HG03060 (cell line): Measurements from ENCODE around the gene GPAM.
"Not testable (repeated sequence)": the region's sequence is repeated elsewhere in the genome, so short reads cannot be mapped to it uniquely, and the experiment has no call there.

ENCODE experiments used
- ATAC-seq: cut with Tn5 transposase; IDR thresholded peaks from one replicate; pipeline ENCODE4 v1.9.1; 2021; ENCODE audit warnings: low read depth, moderate number of reproducible peaks; ENCODE audit not compliant: unreplicated experiment

The GPAM gene, protein sequence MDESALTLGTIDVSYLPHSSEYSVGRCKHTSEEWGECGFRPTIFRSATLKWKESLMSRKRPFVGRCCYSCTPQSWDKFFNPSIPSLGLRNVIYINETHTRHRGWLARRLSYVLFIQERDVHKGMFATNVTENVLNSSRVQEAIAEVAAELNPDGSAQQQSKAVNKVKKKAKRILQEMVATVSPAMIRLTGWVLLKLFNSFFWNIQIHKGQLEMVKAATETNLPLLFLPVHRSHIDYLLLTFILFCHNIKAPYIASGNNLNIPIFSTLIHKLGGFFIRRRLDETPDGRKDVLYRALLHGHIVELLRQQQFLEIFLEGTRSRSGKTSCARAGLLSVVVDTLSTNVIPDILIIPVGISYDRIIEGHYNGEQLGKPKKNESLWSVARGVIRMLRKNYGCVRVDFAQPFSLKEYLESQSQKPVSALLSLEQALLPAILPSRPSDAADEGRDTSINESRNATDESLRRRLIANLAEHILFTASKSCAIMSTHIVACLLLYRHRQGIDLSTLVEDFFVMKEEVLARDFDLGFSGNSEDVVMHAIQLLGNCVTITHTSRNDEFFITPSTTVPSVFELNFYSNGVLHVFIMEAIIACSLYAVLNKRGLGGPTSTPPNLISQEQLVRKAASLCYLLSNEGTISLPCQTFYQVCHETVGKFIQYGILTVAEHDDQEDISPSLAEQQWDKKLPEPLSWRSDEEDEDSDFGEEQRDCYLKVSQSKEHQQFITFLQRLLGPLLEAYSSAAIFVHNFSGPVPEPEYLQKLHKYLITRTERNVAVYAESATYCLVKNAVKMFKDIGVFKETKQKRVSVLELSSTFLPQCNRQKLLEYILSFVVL

DNA sequence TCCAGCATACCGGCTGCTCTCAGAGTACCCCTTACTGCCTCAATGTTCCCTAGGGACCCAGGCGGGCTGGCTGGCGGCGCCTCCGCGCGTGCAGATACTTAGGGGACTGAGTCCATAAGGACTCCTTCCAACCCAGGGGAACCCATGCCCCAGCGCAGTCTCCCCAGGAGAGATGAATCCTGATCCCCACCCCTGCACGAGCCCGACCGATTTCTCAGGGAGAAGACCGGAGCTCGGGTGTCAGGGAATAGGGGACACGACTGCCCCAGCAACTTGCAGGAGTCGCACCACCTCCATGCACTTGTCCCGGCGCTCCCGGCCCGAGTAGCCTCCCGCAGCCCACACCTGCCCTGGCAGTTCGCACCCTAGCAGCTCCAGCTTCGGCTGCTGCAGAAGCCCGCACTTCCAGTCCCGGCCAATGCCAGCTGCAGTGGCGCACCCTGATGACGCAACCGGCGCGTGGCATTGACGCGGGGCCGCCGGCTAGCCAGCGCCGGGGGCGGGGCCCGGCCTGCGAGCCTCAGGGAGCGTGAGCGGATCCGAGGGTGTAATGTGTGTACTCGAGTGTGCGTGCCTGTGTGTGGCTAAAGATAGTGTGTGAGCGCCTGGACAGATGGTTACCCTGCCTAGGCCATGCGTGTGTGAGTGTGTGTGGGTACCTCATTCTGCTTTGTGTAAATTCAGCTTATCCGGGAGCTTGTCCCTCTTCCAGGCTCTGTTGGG lies at the start of gene GPAM:
Gene GPAM (minus strand): TSS at position 437 of the 723 bp plus-strand sequence. CDS start 1,981 bp downstream, outside the sequence.
- ATAC-seq: peak; percentile 80

DNA sequence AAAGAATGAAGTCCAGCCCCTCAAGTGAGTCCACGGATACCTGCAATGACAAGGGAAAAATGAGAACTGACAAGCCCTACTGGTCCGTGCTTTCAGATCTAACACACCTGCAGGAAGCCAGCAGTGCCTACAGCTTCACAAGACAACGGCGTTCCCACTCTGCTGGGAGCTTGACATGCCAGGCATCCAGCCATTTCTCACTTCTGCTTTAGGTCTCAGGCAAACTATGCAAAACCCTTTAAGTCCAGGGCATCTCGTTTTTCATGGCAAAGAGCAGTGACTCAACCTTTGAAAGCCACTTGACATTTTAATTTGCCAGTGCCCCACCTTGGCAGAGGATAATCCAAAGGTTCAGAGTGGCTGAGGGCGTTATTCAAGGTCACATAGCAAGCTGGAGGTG lies 49.1 kb upstream of the GPAM start:
- no peak for ATAC-seq

DNA sequence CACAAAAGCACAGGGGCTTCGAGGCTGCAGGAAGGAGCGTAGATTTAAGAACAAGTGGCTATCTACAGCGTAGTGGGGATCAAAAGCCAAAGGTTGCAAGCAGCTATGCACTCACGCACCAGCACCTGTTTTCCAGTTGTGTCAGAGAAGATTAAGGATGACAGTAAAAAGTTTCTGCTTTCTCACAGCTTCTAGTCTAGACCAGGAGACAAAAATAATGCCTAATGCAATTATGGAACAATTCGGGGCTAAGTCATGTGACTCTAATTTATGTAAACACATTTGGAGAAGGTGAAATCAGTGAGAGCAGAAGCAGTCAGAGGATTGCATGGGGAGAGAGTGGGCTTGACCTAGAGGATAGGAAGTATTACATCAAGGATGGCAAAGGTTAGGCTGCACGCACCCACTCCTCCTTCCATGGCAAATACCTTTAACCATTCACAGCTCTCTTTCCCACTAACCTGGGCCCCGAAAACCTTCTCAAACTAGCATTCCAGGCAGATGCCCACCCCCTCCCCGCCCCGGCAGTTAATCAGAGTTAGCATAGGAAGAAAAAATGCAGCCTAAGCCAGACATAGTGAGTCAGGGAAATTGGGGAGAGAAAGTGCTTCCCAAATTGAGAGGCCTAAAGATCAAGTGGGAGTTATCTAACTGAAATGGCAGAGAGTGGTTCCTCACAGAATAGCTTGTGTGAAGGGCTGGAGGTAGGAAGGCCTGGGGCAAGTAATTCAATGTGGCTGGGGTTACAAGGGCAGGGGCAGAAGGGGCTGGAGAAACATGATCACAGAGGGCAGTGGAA lies 48.2 kb upstream of the GPAM start:
- no peak for ATAC-seq

DNA sequence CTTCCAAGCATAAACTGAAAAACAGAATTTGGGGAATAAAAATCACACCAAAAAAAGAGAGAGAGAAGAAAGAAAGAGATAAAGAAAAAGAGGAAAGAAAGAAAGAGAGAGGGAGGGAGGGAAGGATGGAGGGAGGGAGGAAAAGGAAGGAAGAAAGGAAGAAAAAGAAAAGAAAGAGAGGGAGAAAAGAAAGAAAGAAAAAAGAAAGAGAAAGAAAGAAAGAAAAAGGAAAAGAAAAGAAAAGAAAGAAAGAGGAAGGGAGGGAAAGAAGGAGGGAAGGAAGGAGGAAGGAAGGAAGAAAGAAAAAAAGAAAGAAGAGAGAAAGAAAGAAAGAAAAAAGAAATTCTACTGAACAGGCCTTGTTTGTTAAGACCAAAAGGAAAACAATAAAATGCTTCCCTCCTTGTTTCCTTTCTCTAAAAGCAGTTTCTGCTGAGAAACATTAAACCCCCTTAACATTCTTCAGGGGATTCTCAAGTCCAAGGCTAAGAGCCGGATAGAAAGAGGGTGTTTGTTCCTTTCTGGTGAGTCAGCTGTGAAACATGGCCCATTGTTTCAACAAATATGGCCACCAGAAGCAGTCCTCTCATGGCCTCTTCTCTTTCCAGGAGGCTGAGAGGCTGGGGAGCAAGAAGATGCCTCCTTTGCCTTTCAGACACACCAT lies 46.9 kb upstream of the GPAM start:
- ATAC-seq: no peak

DNA sequence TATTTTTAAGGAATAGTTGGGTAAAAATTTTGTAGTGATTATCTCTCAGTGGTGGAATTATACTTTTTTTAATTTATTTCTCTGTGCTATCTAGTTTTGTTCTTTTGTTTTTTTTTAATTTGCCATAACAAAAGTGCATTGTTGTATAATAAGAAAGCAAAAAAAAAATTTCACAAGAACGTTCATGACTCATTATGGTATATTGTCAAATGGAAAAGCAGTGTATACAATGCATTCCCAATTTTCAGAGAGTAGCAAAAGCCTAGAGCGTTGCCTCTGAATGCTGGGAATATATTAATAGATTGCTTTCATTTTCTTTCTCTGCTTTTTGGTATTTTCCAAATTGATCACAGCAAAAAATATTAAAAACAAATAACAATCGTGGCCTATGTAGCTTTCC lies 46.3 kb upstream of the GPAM start:
- ATAC-seq: no peak

DNA sequence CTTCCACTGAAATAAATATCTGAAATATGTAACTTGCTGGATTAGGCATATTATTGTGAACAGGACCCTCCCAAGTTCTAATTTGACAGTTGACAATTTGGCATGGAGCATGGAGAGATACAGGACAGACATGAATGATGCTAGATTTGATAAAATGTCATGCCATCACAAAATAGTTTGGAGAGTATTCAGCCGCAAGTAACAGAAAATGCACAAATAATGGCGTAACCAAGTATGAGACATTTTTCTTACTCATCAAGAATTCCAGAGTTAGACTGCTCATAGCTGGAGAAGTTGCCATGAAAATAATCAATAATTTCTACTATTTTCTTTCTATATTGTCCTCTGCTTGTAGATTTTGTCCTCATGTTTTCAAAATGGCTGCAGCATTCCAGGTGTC lies 45.5 kb upstream of the GPAM start:
- ATAC-seq: no peak

DNA sequence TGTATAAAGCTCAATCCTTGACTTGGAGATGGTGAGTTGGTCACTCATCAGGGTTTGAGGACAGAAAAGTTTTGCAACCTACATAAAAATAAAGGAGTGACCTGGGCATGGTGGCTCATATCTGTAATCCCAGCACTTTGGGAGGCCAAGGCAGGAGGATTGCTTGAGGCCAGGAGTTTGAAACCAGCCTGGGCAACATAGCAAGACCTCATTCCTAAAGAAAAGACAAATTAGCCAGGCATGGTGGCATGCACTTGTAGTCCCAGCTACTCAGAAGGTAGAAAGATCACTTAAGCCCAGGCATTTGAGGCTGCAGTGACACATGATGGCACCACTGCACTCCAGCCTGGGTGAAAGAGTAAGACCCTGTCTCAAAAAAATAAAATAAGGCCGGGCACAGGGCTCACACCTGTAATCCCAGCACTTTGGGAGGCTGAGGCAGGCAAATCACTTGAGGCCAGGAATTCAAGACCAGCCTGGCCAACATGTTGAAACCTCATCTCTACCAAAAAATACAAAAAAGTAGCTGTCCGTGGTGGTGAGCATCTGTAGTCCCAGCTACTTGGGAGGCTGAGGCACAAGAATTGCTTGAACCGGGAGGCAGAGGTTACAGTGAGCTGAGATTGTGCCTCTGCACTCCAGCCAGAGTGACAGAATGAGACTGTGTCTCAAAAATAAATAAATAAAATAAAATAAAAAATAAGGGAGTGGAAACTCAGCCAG lies 45.0 kb upstream of the GPAM start:
- ATAC-seq: not testable (repeated sequence)

DNA sequence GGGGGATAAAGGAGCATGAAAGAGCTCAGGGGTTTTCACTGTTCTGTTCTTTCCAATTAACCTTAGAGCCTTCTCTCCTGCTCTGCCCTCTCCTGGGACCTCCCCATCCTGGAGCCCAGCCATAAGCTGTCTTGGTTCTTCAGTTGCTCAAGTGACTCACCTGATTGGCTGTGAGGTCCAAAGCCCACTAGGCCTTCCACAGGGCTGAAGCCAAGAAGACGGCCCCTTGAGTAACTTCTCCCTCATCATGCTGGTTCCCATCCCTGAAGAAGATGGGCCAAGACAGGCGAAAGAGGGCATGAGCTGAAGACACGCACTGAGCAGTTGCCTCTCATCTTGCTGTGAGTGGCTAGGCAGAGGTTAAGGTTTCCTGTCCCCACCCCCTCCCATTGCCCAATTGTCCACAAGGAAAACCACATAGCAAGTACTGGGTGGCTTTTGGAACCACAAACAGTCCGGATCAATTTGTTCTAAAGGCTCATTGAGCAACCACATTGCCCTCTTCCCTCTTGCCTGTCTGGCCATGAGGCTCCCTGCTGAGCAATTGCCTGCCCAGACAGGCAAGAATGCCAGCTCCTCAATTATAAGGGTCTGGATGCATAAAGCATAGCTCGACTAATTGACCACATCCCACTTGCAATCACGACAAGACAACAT lies 43.9 kb upstream of the GPAM start:
- no peak for ATAC-seq

DNA sequence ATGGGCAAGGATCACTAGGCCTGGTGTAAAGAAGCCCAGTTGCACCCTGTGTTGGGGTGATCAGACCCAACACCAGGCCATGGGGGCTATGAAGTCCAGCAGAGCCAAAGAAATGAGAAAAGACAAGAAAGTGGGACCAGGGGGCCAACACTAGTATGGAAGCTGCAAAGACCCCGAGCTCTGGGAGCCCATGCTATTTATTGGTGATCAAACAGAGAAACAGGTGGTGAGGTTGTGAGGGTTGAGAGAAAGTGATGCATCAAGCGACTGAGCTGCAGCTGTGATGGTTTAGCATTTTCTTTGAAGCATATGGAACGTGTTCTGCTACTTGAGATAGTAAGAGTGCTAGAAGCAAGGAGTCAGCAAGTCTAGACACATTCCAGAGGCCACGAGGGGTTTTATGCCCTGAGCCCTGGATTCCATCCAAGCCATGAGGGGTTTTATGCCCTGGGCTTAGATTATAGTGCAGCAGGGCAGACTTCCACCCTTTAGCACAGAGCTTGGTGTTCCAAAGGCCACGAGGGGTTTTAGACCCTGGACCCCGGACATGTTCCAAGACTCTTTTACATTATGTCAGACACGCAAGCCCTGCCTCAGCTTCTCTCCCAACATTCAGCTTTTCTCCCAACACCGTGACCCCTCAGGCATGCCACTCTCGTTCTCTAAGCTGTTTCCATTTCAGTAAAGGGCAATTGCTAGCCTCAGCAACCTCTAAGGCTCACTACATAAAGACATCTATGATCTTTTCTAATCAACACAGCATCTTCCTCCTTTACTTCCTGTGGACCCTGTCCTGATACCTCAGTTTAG lies 43.1 kb upstream of the GPAM start:
- ATAC-seq: no peak

DNA sequence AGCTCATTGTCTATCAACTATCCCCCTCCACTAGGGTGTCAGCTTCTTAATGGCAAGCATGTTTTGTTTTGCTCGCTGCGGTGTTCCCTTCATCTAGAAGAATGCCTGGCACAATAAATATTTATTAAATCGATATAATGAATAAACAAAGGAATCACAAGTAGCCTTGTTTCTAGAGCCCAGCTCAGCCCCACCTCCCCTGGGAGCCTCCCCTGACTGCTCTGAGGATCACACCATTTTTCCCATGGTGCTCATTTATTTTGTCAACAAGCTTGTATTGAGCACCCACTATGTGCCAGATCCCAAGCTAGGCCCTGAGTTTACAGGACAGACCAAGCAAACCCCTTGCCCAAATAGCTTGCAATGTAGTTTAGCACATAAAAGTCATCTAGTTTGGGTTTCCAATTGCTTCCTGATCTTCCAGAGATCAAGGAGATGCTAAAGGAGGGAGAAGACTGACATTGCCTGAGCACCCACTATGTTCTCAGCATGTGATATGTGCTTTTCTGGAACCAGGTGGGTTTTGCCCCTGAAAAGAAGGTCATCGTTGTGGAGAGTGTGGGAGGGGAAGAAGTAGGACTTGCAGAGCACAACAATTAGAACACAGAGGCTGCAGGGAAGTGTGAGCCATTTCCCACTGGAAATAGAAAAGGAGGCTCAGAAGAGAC lies 42.3 kb upstream of the GPAM start:
- no peak for ATAC-seq

DNA sequence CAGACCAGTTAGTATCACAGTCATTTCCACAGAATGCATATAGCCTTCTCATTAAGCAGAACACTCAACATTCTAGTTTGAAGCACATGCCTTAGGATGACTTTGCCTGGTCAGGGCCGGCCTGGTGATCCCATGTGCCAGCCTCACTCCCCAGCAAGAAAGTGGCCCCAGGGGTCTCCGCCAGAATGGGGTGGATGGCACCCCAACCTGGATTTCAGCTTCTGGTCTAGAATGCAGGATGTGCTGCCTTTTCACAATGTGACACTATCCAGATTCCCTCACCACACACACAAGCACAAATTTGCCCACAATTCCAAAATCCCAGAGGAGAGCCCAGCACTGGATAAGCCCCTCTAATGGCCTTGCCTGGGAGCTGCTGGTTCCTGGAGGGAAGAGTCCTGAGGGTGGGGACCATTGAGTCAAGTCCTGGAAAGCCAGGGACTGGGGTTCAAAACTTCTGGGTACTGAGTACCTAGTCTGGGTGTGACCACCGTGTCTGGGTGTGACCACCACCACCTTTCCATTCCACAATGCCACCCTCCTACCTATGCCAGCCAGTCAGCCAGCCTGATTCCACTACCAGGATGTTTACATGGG lies 41.5 kb upstream of the GPAM start:
- no peak for ATAC-seq

DNA sequence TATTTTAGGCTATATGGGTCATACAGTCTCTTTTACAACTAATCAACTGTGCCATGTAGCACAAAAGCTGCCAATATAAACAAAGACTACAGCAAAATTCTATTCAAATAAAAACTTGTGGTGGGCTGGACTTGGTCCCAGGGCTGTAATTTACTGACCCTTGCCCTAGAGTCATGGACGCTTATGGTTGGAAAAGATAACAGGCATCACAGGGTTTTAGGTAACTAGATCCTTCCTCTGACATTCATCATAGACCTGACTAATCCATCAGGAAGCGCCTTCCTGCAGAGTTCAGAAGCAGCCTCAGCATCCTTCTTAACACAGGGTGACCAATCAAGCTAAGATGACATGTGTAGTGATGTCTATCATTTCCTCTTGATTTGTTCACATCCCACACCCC lies 40.2 kb upstream of the GPAM start:
- no peak for ATAC-seq

DNA sequence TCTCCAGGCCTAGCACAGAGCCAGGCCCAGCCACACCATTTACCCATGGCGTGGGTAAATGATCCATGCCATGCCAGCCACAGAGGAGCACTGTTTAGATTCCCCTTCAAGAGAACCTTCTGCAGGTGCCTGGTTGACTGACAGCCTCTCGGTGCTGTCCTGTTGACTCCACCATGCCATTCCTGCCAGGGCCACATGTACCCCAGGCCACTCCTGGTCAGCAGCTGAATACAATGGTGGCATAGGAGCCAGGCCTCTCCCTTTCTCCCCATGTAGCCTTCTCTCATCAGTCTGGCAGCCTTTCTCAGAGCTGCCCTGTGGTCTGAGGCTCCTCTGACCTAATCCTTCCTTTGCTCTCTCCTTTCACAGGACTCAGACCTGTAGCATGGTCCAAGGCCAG lies 39.2 kb upstream of the GPAM start:
- no peak for ATAC-seq

DNA sequence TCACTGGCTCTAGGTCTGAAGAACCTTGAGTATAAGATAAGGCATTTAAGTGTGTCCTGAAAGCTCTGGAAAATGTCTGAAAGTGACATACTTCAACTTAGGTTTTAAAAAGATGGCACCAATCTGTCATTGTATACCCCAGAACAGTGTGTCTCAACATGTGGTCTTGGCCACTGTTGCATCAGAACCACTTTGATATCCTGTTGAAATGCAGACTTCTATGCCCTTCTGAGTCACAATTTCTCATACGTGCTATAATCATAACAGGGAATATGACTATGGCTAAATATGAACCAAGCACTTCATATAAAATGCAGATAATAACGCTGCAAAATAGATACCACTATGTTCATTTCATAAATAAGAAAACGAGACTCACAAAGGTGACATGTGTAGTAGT lies 38.0 kb upstream of the GPAM start:
- no peak for ATAC-seq

DNA sequence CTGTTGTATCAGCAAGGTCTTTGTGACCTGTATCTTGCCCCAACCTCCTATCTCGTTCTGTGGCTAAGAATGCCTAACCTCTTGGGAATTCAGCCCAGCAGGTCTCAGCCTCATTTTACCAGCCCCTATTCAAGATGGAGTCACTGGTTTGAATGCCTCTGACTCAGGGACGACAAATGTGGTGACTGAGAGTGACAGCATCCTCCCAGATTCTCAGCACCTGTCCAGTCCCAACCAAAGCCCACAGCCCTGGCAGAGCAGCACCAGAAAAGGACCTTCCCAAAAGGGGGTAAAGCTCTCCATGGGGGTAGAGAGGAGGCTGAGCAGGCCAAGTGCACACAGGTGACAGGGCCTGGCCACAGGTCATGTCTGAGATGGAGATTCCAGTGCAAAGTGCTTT lies 35.4 kb upstream of the GPAM start:
- no peak for ATAC-seq

DNA sequence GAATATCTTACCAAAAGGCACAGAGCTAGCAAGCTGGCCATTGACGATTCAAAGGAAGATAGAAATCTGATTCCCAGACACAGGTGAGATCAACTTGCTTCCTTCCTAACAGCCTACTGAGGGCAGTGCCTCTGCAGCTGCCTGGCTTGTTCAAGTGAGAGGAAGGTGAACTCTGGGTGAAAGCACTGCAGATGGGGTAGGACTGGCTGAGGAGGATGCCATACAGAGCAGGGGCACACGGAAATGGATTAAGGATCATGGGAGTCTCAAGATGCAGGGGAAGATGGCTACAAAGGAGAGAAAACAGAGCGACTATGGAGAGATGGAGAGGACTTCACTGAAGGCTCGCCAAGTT lies 34.4 kb upstream of the GPAM start:
- no peak for ATAC-seq

DNA sequence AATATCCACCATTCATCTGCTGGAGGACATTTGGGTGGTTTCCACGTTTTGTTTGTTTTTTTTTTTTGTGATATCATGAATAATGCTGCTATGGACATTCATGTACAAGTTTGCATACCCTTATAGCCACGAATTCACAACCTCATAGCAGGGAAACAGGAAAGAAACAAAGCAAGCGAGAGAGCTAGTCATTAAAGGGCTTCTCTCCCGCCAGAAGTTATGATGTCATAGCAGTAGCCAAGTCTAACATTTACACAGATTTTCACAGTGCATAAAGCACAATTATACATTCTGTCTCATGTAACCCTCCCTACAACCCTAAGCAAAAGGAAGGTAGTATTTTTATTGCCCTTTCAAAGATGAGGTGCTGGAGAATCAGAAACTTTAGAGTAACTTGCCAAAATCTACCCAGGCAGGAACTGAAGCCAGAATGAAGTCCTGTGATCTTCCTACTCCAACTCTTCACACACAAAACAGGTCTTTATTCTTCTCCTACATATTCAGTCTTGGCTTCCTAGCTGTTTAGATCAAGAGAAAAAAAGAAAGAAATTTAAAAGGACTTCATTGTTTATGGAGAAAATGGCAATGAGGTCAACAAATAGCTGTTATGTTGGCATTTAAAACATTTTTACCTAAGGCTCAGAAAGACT lies 33.9 kb upstream of the GPAM start:
- ATAC-seq: no peak
